GM19372 (cell line): ENCODE data around the gene LDB1.

Experiments used
- ATAC-seq: cut with Tn5 transposase; IDR thresholded peaks from one replicate; pipeline ENCODE4 v1.9.1; 2021; ENCODE audit warnings: mild to moderate bottlenecking, low read depth, moderate library complexity; ENCODE audit not compliant: unreplicated experiment

Gene LDB1

GRCh38 chr10:102066399-102067088 lies 53.6 kb downstream of the LDB1 start:
- no peak for ATAC-seq

GRCh38 chr10:102065561-102066398 lies 54.4 kb downstream of the LDB1 start:
- ATAC-seq = peak; percentile 25

DNA sequence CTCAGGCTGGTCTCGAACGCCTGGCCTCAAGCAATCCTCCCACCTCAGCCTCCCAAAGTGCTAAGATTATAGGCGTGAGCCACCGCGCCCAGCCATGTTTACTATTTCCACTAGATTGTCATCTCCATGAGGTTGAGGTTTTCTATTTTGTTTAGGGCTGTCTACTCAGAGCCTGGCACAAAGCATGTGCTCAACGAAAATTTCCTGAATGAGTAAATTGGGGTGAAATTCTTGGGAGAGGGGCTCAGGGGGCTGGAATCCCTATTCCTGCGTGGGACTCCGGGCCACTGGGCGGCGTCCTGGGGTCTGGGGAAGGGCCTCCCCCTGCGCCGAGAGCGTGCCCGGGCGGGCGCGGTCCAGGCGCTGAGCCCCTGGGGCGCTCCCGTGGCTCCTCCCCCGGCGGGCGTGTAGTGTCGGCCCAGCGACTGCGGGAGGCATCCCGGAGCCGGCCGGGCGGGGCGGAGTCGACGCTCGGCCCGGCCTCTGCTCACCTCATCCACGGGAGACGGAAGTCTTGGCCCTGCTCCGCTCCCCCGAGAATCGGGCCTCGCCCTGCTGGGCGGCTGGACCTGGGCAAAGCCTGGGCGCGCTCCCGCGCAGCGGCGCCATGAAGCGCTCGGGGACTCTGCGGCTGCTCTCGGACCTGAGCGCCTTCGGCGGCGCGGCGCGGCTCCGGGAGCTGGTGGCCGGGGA lies 55.2 kb downstream of the LDB1 start, which contains the start of gene HPS6:
Gene HPS6 (plus strand): TSS at position 482 of the 693 bp plus-strand sequence. CDS start 126 bp downstream, at position 608.
- peak; percentile 93 for ATAC-seq

DNA sequence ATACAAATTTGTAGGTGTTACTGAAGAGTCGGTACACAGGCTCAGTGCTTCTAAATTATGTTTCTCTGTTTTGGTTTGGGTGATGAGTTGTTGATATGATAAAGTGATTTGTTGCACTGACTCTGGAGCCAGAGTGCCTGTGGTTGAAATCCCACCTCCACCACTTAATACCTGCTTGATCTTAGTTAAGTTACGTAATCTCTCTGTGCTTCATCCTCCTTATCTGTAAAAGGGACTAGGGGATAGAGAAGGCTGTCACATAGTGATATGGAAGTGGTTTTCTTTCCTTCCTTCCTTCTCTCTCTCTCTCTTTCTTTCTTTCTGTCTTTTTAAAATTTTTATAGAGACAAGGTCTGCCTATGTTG lies 55.7 kb downstream of the LDB1 start:
- ATAC-seq = no peak

- ATAC-seq = no peak
Observed at GRCh38 chr10:102059987-102060386, 60.2 kb downstream of the LDB1 start.
